MCF 10A (cell line): ENCODE data around the gene MOB3B. TPM values are rescaled to one million over a fixed set of nuclear protein-coding genes. Genes with fewer than 3 reads are reported as not detected.

Experiments used
- BruUV-seq: library from RNA; stranded (reverse); fragments of 400-500 nt; replicated peaks from 2 replicates; lab custom pipeline; 2021; lab: Mats Ljungman, UMichigan
- CTCF ChIA-PET: fragments of 300-600 bp; sonication (Branson Sonifier 250); formaldehyde crosslinking; extraction: SDS; loops from one replicate; lab custom pipeline; 2021; ENCODE audit warnings: antibody characterized with exemption, inconsistent platforms; lab: Yijun Ruan, JAX
- POLR2A ChIA-PET: fragments of 300-600, 350-650 bp; sonication (Branson Sonifier 250); formaldehyde crosslinking; extraction: SDS; loops from one replicate; lab custom pipeline; 2020; ENCODE audit warnings: antibody characterized with exemption, inconsistent platforms; lab: Yijun Ruan, JAX
- DNase-seq: peaks from one replicate; pipeline ENCODE4 v3.0.0-alpha.2; 2018; ENCODE audit not compliant: unreplicated experiment
- H3K27ac Mint-ChIP-seq: one replicate; pipeline ENCODE4 v1.8.0; 2022; ENCODE audit warnings: mild to moderate bottlenecking, low read depth, mixed read lengths; ENCODE audit not compliant: unreplicated experiment
- H3K27me3 Mint-ChIP-seq: one replicate; pipeline ENCODE4 v1.8.0; 2022; ENCODE audit warnings: mixed read lengths; ENCODE audit not compliant: insufficient read depth, unreplicated experiment
- H3K36me3 Mint-ChIP-seq: one replicate; pipeline ENCODE4 v1.8.0; 2022; ENCODE audit warnings: mild to moderate bottlenecking, moderate library complexity, mixed read lengths; ENCODE audit not compliant: insufficient read depth, unreplicated experiment
- H3K4me1 Mint-ChIP-seq: one replicate; pipeline ENCODE4 v1.8.0; 2022; ENCODE audit warnings: mixed read lengths; ENCODE audit not compliant: insufficient read depth, unreplicated experiment
- H3K4me3 Mint-ChIP-seq: one replicate; pipeline ENCODE4 v1.8.0; 2022; ENCODE audit warnings: mild to moderate bottlenecking, moderate library complexity, mixed read lengths; ENCODE audit not compliant: unreplicated experiment
- H3K9me3 Mint-ChIP-seq: one replicate; pipeline ENCODE4 v1.8.0; 2022; ENCODE audit warnings: mixed read lengths; ENCODE audit not compliant: unreplicated experiment
- CTCF ChIP-seq: fragments of 200-600 bp; IDR thresholded peaks from one replicate; pipeline ENCODE4 v1.8.0; 2022; ENCODE audit warnings: antibody characterized with exemption, mild to moderate bottlenecking; ENCODE audit not compliant: unreplicated experiment
- intact Hi-C: fragments of 100-400 bp; cut with micrococcal nuclease; formaldehyde crosslinking; loops from 2 replicates; pipeline ENCODE4 v1.14.1; 2022
- total RNA-seq: library from RNA; stranded (reverse); gene quantifications from 2 replicates; pipeline ENCODE4 v1.2.3, GENCODE V29; 2022

The MOB3B gene
- total RNA-seq, 1 experiment from 2014 or later: 3.7 TPM

GRCh38 chr9:27462846-27463245 lies 66.8 kb downstream of the MOB3B start:
- CTCF ChIA-PET: interaction anchor here (1.2 kb wide), 1 partner anchor 79 kb away, joined by 3 read pairs; no protein-coding TSS in a partner anchor
- Mint-ChIP-seq H3K4me1 (peaks cover 35% of the 10 kb centered on the region), H3K36me3 (no peaks in the 10 kb centered on the region), H3K9me3 (no peaks in the 10 kb centered on the region), H3K27ac (no peak overlapping the region), H3K4me3 (no peak overlapping the region), H3K27me3 (no peaks in the 10 kb centered on the region)
- DNase-seq: no peak
- BruUV-seq: no TSS peak
- POLR2A ChIA-PET: interaction anchor here (1.0 to 1.1 kb wide), 2 partner anchors 25 to 81 kb away, joined by 3 read pairs; no protein-coding TSS in a partner anchor
- intact Hi-C loops: no loop called here
- TF ChIP-seq CTCF: no peak

GRCh38 chr9:27462434-27462833 lies 67.2 kb downstream of the MOB3B start:
- H3K4me1 Mint-ChIP-seq: peaks cover 35% of the 10 kb centered on the region
- peaks cover 4% of the 10 kb centered on the region for H3K36me3 Mint-ChIP-seq
- BruUV-seq: no TSS peak
- H3K4me3 Mint-ChIP-seq: no peak overlapping the region
- CTCF ChIA-PET: interaction anchor here (1.2 to 1.5 kb wide), 3 partner anchors 13 to 129 kb away, joined by 3 read pairs; no protein-coding TSS in a partner anchor
- H3K27me3 Mint-ChIP-seq: no peaks in the 10 kb centered on the region
- H3K27ac Mint-ChIP-seq: no peak overlapping the region
- no peaks in the 10 kb centered on the region for H3K9me3 Mint-ChIP-seq
- POLR2A ChIA-PET: interaction anchor here (1.1 to 3.0 kb wide), 3 partner anchors 75 to 100 kb away, joined by 3 to 9 read pairs (median 3); no protein-coding TSS in a partner anchor
- no peak for DNase-seq
- no peak for TF ChIP-seq CTCF
- intact Hi-C loops: no loop called here

- peak; percentile 70 for DNase-seq
- ChIA-PET POLR2A (interaction anchor here (3.0 kb wide), 1 partner anchor 73 kb away, joined by 9 read pairs; no protein-coding TSS in a partner anchor), CTCF (interaction anchor here (0.6 to 1.9 kb wide), 4 partner anchors 29 to 133 kb away, joined by 3 to 11 read pairs (median 4); partner anchors contain the start of gene MOB3B)
- no peak for TF ChIP-seq CTCF
- BruUV-seq: no TSS peak
- peaks cover 35% of the 10 kb centered on the region for H3K4me1 Mint-ChIP-seq
- H3K27me3 Mint-ChIP-seq: no peaks in the 10 kb centered on the region
- intact Hi-C loops: no loop called here
- H3K36me3 Mint-ChIP-seq: peaks cover 7% of the 10 kb centered on the region
- no peaks in the 10 kb centered on the region for H3K9me3 Mint-ChIP-seq
- H3K4me3 Mint-ChIP-seq: no peak overlapping the region
- peak overlapping the region; percentile 44 for H3K27ac Mint-ChIP-seq
Measured at GRCh38 chr9:27460226-27461023, 69.2 kb downstream of the MOB3B start.

- Mint-ChIP-seq H3K4me3 (no peak overlapping the region), H3K27ac (no peak overlapping the region), H3K9me3 (no peaks in the 10 kb centered on the region), H3K27me3 (no peaks in the 10 kb centered on the region), H3K4me1 (peaks cover 29% of the 10 kb centered on the region), H3K36me3 (peaks cover 7% of the 10 kb centered on the region)
- POLR2A ChIA-PET: no interaction called here
- CTCF ChIA-PET: interaction anchor here (0.7 kb wide), 1 partner anchor 19 kb away, joined by 3 read pairs; no protein-coding TSS in a partner anchor
- BruUV-seq: no TSS peak
- no peak for TF ChIP-seq CTCF
- intact Hi-C loops: no loop called here
- no peak for DNase-seq
Measured at GRCh38 chr9:27457445-27457844, 72.2 kb downstream of the MOB3B start.
